ENCODE measurements around the gene DFFA. TPM values are rescaled to one million over a fixed set of nuclear protein-coding genes. Genes with fewer than 3 reads are reported as not detected.
A peak's percentile ranks its signal among the peaks of the same experiment; 100 is the strongest.
"Not testable (repeated sequence)": the region's sequence is repeated elsewhere in the genome, so short reads cannot be mapped to it uniquely, and the experiment has no call there.

DFFA gene
- polyA plus RNA-seq, 1 donor, result 44.3 TPM

DNA sequence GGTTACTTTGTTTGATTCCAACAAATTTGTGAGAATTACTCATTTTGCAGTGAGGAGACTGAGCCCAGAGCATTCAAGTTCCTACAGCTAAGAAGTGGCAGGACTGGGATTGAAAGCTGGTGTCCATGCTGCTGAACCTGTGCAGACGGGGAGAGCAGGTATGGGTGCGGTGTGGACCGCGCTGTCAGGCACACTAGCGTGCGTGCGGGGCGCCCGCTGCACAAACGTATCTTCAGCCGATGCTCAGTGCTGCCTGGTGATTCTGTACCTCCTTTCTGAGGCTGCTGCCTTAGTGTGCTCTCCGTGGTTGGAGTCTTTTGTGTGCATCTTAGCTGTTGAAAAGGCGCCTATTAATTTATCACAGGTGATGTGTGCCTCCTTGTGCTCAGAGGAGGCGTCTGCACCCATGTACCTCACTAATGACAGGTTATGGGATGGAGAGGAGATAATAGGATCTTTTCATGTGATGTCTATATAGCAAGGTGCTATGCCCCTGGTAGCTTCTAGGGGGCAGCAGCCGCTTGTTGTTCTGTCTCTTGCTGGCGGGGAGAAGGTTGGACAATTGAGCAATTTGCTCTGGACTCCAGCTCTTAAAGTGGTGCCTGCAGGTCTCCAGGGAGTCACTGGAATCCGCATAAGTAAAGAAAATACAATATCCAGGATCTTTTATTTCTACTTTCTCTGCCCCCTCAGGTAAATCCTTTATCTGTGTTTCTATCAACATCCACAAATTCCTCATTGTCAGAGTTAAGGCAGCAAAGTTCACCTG is 35.0 kb upstream of the DFFA start:
- DNase-seq, result no peak

DNA sequence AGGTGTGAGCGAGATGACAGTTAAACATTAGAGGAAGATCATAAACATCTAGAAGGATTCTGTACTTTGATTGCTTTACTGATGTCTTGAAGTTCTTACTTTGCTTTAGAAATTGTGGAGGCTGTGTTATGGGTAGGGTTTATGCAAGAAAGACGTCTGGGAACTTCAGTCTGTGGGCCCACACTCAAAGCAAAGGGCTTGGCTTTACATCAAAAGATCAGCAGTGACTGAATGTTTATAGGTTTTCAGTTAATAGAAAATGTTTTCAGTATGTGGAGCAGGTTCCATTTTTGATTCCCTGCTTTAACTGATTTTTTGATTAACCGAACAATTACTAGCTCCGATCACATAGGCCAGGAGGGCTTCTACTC is 34.3 kb upstream of the DFFA start:
- DNase-seq, result no peak

DNA sequence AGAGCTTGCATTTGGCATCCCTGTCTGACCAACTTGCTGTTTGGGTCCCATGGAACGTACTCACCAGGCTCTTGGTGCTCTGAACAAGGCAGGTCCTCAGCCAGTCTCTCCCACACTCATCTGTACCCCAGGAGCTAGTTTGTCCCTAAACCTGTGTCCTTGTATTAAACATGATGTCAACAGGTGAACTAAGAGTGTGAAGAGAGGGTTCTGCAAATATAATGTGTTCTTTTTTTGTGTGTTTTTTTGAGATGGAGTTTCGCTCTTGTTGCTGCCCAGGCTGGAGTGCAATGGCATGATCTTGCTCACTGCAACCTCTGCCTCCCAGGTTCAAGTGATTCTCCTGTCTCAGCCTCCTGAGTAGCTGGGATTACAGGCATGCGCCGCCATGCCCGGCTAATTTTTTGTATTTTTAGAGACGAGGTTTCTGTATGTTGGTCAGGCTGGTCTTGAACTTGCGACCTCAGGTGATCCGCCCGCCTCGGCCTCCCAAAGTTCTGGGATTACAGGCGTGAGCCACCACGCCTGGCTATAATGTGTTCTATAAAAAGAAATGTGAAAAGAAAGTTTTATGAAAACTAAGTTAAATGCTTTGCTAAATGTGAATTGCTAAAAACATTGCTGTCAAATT is 33.8 kb upstream of the DFFA start:
- DNase-seq, result not testable (repeated sequence)

DNA sequence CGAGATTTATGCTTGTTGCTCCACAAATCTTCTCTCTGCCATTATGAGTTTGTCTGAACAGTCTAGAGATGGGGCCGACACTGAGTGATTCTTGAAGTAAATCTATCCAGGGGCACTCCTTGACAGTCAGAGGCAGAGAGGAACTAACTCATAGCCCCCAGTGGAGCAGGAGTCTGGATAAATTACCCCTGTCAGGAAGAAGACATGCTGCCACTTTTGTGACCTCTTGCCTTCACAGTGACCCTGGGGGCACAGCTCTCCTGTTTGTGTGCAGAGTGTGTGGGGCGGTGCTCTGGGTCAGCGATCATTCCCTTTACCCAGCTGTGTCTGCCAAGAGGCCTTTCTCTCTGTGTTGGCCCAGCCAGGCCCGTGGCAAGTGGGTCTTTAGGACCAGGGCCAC is 31.9 kb upstream of the DFFA start:
- no peak for DNase-seq

DNA sequence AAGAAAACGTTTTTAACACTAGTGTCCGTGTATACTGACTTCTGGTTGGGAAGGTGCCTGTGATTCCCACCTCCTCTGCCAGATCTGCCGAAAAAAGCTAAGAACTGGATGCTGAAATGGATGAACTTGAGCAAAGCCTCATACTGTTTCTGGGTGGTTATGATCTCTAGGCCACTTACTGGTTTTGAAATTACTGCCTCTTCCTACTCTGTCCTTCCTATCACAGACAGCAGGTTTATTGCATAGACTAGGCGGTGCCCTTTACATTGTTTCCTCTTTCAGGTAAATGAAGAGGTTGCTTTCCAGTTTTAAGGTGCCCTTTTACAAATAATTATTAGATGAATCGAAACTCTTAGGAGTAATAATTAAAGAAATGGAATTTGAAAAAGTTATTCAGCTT is 29.9 kb upstream of the DFFA start:
- DNase-seq, result no peak

DNA sequence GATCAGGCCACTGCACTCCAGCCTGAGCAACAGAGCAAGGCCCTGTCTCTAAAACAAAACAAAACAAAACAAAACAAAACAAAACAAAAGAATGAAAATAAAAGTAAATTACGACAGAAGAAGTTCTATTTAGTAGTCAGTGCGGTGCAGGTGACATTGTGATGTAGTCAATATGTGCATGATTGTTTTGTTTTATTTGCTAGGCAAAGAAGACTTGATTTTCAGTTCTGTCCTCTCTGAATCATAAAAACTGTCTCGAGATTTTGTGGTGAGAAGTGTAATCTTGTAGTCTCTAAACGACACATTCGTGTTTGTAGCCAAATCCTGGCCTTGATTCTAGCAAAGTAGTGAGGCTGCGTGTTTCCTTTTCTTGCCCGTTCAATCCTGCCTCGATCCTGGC is 25.9 kb upstream of the DFFA start:
- DNase-seq, result no peak

GRCh38 chr1:10497109-10497508 is 24.8 kb upstream of the DFFA start:
- no peak for DNase-seq

- peak; percentile 60 for DNase-seq
These were observed 23.6 kb upstream of the DFFA start for GRCh38 chr1:10495952-10496351.

DNA sequence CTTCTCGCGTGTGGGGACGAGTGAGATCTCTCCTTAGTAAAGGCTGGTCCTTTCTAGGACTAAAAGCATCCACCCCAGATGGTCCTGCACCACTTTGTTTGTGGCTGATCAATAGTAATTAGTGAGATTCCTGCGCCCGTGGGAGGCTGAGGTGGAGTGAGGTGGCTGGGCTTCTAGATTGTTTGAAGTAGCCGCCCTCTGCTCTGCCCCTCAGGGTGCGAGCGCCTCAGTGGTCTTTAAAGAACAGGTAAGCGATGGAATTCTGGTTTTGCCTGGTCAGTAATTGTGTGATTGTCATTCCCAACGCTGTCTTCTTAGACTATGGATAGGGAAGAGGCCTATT is 23.1 kb upstream of the DFFA start:
- DNase-seq, result no peak

DNA sequence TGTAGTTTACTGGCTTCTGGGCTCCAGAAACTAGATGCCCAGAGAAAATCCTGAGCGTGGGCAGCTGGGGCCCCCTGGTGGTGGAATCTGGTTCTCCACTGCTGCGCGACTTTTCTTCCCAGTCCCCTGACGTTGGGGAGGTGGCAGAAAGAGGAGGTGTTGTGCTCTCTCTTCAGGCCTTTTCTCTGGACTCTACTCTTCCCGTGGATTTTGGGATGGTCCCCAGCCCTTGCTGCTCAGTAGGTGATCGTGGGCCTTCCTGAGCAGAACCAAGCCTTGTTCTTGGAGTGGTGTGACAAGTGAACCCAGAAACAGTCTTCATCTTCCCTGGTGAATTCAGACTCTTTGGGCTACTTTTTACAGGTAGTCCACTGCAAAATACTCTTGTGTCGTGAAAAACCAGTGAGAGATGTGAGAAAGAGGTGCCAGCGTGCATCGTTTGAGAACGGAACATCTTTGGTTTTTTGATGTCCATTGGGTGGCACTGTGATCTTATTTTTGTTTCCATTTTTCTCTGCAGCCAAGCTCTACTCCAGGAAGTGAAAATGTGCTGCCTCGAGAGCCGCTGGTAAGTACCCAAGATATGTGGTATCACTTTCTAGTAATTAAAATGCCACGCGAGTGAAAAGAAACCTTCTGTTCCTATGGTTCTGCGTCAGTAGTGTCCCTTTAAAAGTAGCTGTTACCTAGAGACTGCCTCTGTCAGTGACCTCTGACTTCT is 22.6 kb upstream of the DFFA start:
- DNase-seq, result peak; percentile 81

GRCh38 chr1:10494418-10494753 is 22.1 kb upstream of the DFFA start:
- DNase-seq, result no peak

- DNase-seq, result no peak
These were observed 18.1 kb upstream of the DFFA start for GRCh38 chr1:10490286-10490970.

DNA sequence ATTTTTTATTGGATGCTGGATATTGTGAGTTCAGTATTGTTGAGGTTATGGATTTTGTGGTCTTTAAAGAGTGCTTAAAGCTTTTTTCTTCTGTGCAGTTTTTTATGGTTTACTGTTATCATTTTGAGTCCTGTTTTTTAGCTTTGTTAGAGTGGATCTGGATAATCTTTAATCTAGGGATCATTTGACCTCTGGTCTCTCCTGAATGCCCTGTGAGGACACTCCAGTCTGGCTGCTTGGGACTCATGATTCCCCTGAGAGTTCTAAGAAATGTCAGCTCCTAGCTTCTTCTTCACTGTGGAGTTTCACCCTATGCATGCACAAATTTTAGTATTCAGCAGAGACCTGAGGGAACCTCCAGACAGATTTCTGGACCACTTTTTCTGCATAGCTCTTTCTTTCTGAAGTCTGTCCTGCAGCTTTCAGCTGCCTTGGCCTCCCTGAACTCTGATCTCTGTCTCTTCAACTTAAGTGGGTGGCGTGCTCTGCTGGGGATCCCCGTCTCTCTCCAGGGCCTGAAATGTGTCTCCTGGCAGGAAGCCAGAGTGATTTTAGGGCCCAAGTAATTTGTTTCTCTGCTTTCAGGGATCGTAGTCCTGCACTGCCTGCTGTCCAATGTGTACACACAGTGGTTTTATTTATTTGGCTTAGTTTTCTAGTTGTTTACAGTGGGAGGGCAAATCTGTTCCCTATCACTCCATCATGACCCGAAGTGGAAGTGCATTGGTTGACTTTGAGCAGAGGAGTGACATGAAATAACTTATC is 17.1 kb upstream of the DFFA start:
- DNase-seq, result no peak

DNA sequence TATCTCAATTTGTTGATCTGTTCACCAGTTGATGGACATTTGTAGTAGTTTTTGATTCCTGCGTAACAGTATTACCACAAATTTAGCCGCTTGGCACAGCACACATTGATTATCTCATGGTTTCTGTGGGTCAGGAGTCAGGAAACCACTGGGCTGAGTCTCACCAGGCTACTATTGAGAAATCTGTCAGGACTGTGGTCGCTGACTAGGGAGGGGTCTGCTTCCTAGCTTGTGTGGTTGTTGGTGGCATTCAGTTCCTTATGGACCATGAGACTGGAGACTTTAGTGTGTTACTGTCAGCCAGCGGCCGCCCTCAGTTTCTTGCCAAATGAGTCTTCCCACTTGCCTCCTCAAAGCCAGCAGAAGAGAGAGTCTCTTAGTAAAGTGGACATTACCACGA is 12.2 kb upstream of the DFFA start:
- no peak for DNase-seq

DNA sequence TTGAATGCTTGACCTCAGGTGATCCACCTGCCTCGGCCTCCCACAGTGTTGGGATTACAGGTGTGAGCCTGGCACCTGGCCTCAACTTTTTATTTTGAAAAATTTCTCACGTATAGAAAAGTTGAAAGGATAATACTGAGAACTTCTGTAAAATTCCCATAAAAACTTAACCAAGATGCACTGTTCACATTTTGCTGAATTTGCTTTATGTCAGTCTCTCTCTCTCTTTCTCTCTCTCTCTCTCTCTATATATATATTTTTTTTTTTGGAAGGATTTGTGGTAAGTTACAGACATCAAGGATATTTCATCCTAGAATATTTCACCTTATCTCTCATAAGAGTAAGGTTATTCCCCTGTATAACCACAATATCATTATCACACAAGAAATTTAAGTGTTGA is 8.3 kb upstream of the DFFA start:
- no peak for DNase-seq

DNA sequence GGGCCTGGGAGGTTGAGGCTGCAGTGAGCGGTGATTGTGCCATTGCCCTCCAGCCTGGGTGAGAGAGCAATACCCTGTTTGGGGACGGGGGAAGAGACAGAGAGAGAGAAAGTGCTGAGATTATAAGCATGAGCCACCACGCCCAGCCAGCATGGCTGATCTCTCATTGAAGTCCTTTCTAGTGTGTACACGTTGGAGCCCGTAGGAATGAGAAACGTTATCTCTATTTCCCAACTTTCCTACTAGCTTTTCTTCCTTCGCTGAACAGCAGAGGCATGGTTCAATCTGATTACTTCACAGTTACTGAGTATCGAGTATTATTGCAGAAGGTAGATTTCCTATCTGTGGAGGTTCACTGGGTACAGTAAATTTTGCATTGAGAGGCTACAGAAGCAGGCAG is 7.0 kb upstream of the DFFA start:
- DNase-seq, result no peak

- DNase-seq, result no peak
These were observed 3.2 kb upstream of the DFFA start for GRCh38 chr1:10475510-10475909.

DNA sequence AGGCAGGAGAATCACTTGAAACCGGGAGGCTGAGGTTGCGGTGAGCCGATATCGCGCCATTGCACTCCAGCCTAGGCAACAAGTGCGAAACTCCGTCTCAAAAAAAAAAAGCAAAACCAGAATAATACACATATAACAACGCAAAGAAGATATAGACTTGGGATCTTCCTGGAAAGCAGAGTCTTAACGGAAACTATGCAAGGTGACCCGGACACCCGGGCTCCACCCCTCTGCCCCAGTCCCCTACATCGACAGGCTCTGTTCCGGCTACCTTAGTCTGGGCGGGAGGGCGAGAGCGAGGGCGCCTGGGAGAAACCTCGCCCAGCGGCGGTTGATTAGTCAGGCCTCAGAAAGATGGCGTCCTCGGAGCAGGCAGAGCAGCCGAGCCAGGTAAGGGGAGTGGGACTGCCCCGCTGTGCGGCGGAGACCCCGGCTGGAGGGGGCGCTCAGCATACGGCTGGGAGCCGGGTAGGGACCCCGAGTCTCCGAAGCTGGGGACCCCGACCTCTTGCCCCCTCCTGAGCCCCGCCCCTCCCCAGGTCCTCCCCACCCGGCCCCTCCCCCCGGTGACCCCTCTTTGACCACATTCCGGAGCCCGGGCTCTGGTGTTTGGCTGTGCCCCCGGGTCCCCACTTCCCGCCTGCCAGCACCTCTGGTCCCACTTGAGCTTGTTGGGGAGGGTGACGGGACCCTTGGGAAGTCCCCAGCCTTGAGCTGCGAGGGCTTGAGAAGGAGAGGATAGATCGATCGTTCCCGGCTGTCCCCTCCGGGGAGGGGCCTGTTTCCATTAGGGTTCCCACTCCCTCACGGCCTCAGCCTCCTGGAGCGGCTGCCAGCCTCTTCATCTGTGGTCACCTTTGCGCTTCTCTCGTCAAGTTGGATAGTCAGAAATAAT is 2.5 kb upstream of the DFFA start, which contains the start of gene PEX14:
PEX14 (plus strand) TSS at position 338 of the 895 bp plus-strand sequence; CDS start at position 355, 17 bp downstream.
- peak; percentile 87 for DNase-seq

GRCh38 chr1:10474309-10474612 is 1.9 kb upstream of the DFFA start:
- DNase-seq, result not testable (repeated sequence)

GRCh38 chr1:10473145-10473765 is 926 bp upstream of the DFFA start:
- peak; percentile 27 for DNase-seq

Measured in left kidney (tissue), 2 donors.